Neural cell (in vitro differentiated cells): Measurements from ENCODE around the gene SYCP2.

Source experiments
- CTCF ChIP-seq: fragments of 450-650 bp; IDR thresholded peaks from 2 replicates; pipeline ENCODE4 v1.5.1; 2014; ENCODE audit warnings: antibody characterized with exemption, mild to moderate bottlenecking, moderate library complexity; ENCODE audit not compliant: poor library complexity, severe bottlenecking
- EP300 ChIP-seq: fragments of 450-650 bp; conservative IDR thresholded peaks from 2 replicates; pipeline ENCODE4 v1.6.1; 2014; ENCODE audit warnings: antibody characterized with exemption, mild to moderate bottlenecking, moderate library complexity; ENCODE audit not compliant: poor library complexity, severe bottlenecking
- EZH2 ChIP-seq: fragments of 200-600, 300-800 bp; shearing (Covaris generic), sonication (generic); IDR thresholded peaks from 2 replicates; pipeline ENCODE4 v1.6.1; 2014; ENCODE audit warnings: antibody characterized with exemption, low read length, borderline replicate concordance, mild to moderate bottlenecking; ENCODE audit not compliant: insufficient read depth, poor library complexity, severe bottlenecking
- POLR2AphosphoS5 ChIP-seq: IDR thresholded peaks from 2 replicates; pipeline ENCODE4 v1.6.1; 2012
- RAD21 ChIP-seq: fragments of 450-650 bp; conservative IDR thresholded peaks from 2 replicates; pipeline ENCODE4 v1.6.1; 2014; ENCODE audit warnings: antibody characterized with exemption, mild to moderate bottlenecking, moderate library complexity
- SMC3 ChIP-seq: fragments of 450-650 bp; conservative IDR thresholded peaks from 2 replicates; pipeline ENCODE4 v1.6.1; 2014; ENCODE audit warnings: antibody characterized with exemption, mild to moderate bottlenecking, moderate library complexity; ENCODE audit not compliant: poor library complexity

GRCh38 chr20:59819496-59820203, 113.8 kb downstream of the SYCP2 start:
- no peak for TF ChIP-seq SMC3
- TF ChIP-seq POLR2AphosphoS5: no peak
- no peak for TF ChIP-seq EZH2
- TF ChIP-seq RAD21: no peak
- TF ChIP-seq CTCF: no peak
- TF ChIP-seq EP300: no peak
